WTC11 (cell line): ENCODE results near the gene KRT8. TPM values are rescaled to one million over a fixed set of nuclear protein-coding genes. Genes with fewer than 3 reads are reported as not detected.

ENCODE experiments used
- ATAC-seq: fragments of 200-7000 bp; cut with Tn5 transposase; 2 replicates; pipeline ENCODE4 v1.10.0; 2021; ENCODE audit warnings: mild to moderate bottlenecking, moderate library complexity
- CTCF ChIA-PET: fragments of 300-600 bp; sonication (Branson Sonifier 250); formaldehyde crosslinking; loops from one replicate; lab custom pipeline; 2021; ENCODE audit warnings: antibody characterized with exemption; lab: Charles Lee
- POLR2A ChIA-PET: fragments of 350-600 bp; sonication (Branson Sonifier 250); formaldehyde crosslinking; loops from one replicate; lab custom pipeline; 2021; ENCODE audit warnings: antibody characterized with exemption; lab: Charles Lee
- DNase-seq: peaks from one replicate; pipeline ENCODE4 v3.0.0; 2021; ENCODE audit warnings: low spot score
- H3K27ac Mint-ChIP-seq: 2 replicates; pipeline ENCODE4 v1.8.0; 2021; ENCODE audit warnings: mixed read lengths
- H3K27me3 Mint-ChIP-seq: 2 replicates; pipeline ENCODE4 v1.8.0; 2021; ENCODE audit warnings: low read depth, mild to moderate bottlenecking, moderate library complexity, mixed read lengths
- H3K36me3 Mint-ChIP-seq: 2 replicates; pipeline ENCODE4 v1.8.0; 2021; ENCODE audit warnings: mixed read lengths
- H3K4me1 Mint-ChIP-seq: 2 replicates; pipeline ENCODE4 v1.8.0; 2022; ENCODE audit warnings: mixed read lengths
- H3K4me3 Mint-ChIP-seq: 2 replicates; pipeline ENCODE4 v1.8.0; 2021; ENCODE audit warnings: mild to moderate bottlenecking, moderate library complexity, mixed read lengths
- H3K9me3 Mint-ChIP-seq: 2 replicates; pipeline ENCODE4 v1.8.0; 2021; ENCODE audit warnings: mixed read lengths
- ATF3 ChIP-seq: sonication (generic); formaldehyde crosslinking; conservative IDR thresholded peaks from 2 replicates; pipeline ENCODE4 v1.8.1; 2022; ENCODE audit warnings: mild to moderate bottlenecking, missing genetic modification reagents
- CTCF ChIP-seq: fragments of 200-600 bp; IDR thresholded peaks from 2 replicates; pipeline ENCODE4 v1.8.0; 2022; ENCODE audit warnings: antibody characterized with exemption
- E2F4 ChIP-seq: sonication (generic); formaldehyde crosslinking; IDR thresholded peaks from 2 replicates; pipeline ENCODE4 v1.8.1; 2022; ENCODE audit warnings: low read depth, mild to moderate bottlenecking, moderate library complexity, missing genetic modification reagents, borderline replicate concordance
- ELF4 ChIP-seq: sonication (generic); formaldehyde crosslinking; IDR thresholded peaks from 2 replicates; pipeline ENCODE4 v1.8.1; 2022; ENCODE audit warnings: low read depth, mild to moderate bottlenecking, moderate library complexity, missing genetic modification reagents
- EMX1 ChIP-seq: fragments of 250-450 bp; sonication (Bioruptor Pico); IDR thresholded peaks from 2 replicates; pipeline ENCODE4 v1.8.0; 2021; ENCODE audit warnings: mild to moderate bottlenecking
- HMGXB4 ChIP-seq: sonication (generic); formaldehyde crosslinking; IDR thresholded peaks from 2 replicates; pipeline ENCODE4 v1.8.1; 2023; ENCODE audit warnings: mild to moderate bottlenecking, moderate library complexity, missing genetic modification reagents
- NFYB ChIP-seq: sonication (generic); formaldehyde crosslinking; conservative IDR thresholded peaks from 2 replicates; pipeline ENCODE4 v1.8.0; 2022; ENCODE audit warnings: low read depth, missing genetic modification reagents
- PRRX2 ChIP-seq: fragments of 250-450 bp; sonication (Bioruptor Pico); IDR thresholded peaks from 2 replicates; pipeline ENCODE4 v1.8.0; 2021; ENCODE audit warnings: mild to moderate bottlenecking
- TEAD4 ChIP-seq: sonication (generic); formaldehyde crosslinking; IDR thresholded peaks from 2 replicates; pipeline ENCODE4 v1.8.0; 2022; ENCODE audit warnings: mild to moderate bottlenecking, missing genetic modification reagents
- TP53 ChIP-seq: sonication (generic); formaldehyde crosslinking; IDR thresholded peaks from 2 replicates; pipeline ENCODE4 v1.8.1; 2023; ENCODE audit warnings: mild to moderate bottlenecking, missing genetic modification reagents
- total RNA-seq: library from RNA; stranded (reverse); gene quantifications from 3 replicates; pipeline ENCODE4 v1.2.3, GENCODE V29; 2021
- TF ChIP-seq, protein P1 (sequence below): fragments of 250-450 bp; sonication (Bioruptor Pico); conservative IDR thresholded peaks from 2 replicates; pipeline ENCODE4 v1.9.0; 2021; ENCODE audit warnings: mild to moderate bottlenecking
- TF ChIP-seq, protein P2 (sequence below): sonication (generic); formaldehyde crosslinking; IDR thresholded peaks from 2 replicates; pipeline ENCODE4 v1.8.0; 2022; ENCODE audit warnings: missing genetic modification reagents
- TF ChIP-seq, protein P3 (sequence below): fragments of 250-450 bp; sonication (Bioruptor Pico); IDR thresholded peaks from 2 replicates; pipeline ENCODE4 v1.8.0; 2021; ENCODE audit warnings: mild to moderate bottlenecking

Gene KRT8
- total RNA-seq, 1 experiment from 2014 or later, result 477 TPM

DNA sequence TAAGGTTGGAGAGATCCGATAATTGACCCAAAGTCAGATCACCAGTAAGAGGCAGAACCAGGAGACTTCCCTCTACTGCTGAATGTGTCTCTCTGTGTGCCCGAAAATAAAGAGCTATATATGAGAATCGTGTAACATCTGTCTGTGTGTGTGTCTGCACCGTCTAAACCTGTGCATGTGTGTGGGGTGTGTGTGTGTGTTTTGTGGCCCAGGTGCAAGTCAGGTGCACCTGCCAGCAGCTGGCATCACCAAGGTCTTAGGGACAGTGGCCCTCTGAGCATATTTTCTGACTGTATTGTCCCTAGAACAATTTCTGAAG is 31.4 kb downstream of the KRT8 start:
- ATAC-seq, result no peak
- Mint-ChIP-seq H3K27ac (no peak overlapping the region), H3K4me3 (peak overlapping the region; percentile 64), H3K27me3 (peaks cover 26% of the 10 kb centered on the region), H3K36me3 (no peaks in the 10 kb centered on the region), H3K4me1 (peaks cover 19% of the 10 kb centered on the region), H3K9me3 (no peaks in the 10 kb centered on the region)
- CTCF ChIA-PET, result interaction anchor here (0.9 to 2.9 kb wide), 8 partner anchors 8 to 717 kb away, joined by 3 to 15 read pairs (median 6); no protein-coding TSS in a partner anchor
- POLR2A ChIA-PET, result no interaction called here
- DNase-seq, result no peak
- no peak for TF ChIP-seq TEAD4 (CRISPR knock-in tag)
- TF ChIP-seq CTCF, result no peak
- no peak for TF ChIP-seq EMX1 (CRISPR knock-in tag)
- TF ChIP-seq HMGXB4 (CRISPR knock-in tag), result no peak
- TF ChIP-seq PRRX2 (CRISPR knock-in tag), result no peak
- TF ChIP-seq, protein P1, sequence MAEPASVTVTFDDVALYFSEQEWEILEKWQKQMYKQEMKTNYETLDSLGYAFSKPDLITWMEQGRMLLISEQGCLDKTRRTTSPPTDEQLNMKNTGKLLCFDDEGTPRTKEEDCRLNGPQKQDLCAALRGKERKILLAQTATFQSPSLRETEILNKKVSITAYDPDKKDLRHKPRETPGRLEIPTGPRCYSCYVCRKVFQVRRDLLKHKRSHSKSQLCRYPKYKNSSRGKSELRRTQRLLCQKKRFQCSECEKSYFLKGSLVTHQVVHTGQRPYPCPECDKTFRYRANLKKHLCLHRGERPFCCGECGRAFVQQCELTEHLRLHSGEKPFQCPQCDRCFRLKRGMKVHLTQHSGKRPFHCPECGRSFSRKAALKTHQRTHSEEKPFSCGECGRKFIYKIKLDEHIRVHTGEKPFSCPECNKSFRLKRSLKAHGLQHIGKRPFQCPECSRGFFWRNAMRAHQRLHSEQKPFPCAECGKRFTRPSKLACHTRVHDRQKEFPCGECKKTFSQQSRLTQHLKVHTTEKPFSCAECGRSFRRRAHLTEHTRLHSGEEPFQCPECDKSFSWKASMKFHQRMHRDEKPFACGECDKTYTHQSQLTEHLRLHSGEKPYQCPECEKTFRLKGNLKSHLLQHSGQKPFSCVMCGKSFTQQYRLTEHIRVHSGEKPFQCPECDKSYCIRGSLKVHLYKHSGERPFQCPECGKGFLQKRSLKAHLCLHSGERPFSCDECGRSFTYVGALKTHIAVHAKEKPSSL (CRISPR knock-in tag), result no peak
- no peak for TF ChIP-seq TP53 (CRISPR knock-in tag)
- no peak for TF ChIP-seq ELF4 (CRISPR knock-in tag)
- no peak for TF ChIP-seq E2F4
- TF ChIP-seq, protein P2, sequence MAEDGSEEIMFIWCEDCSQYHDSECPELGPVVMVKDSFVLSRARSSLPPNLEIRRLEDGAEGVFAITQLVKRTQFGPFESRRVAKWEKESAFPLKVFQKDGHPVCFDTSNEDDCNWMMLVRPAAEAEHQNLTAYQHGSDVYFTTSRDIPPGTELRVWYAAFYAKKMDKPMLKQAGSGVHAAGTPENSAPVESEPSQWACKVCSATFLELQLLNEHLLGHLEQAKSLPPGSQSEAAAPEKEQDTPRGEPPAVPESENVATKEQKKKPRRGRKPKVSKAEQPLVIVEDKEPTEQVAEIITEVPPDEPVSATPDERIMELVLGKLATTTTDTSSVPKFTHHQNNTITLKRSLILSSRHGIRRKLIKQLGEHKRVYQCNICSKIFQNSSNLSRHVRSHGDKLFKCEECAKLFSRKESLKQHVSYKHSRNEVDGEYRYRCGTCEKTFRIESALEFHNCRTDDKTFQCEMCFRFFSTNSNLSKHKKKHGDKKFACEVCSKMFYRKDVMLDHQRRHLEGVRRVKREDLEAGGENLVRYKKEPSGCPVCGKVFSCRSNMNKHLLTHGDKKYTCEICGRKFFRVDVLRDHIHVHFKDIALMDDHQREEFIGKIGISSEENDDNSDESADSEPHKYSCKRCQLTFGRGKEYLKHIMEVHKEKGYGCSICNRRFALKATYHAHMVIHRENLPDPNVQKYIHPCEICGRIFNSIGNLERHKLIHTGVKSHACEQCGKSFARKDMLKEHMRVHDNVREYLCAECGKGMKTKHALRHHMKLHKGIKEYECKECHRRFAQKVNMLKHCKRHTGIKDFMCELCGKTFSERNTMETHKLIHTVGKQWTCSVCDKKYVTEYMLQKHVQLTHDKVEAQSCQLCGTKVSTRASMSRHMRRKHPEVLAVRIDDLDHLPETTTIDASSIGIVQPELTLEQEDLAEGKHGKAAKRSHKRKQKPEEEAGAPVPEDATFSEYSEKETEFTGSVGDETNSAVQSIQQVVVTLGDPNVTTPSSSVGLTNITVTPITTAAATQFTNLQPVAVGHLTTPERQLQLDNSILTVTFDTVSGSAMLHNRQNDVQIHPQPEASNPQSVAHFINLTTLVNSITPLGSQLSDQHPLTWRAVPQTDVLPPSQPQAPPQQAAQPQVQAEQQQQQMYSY (CRISPR knock-in tag), result no peak
- TF ChIP-seq, protein P3, sequence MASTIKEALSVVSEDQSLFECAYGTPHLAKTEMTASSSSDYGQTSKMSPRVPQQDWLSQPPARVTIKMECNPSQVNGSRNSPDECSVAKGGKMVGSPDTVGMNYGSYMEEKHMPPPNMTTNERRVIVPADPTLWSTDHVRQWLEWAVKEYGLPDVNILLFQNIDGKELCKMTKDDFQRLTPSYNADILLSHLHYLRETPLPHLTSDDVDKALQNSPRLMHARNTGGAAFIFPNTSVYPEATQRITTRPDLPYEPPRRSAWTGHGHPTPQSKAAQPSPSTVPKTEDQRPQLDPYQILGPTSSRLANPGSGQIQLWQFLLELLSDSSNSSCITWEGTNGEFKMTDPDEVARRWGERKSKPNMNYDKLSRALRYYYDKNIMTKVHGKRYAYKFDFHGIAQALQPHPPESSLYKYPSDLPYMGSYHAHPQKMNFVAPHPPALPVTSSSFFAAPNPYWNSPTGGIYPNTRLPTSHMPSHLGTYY (CRISPR knock-in tag), result no peak
- TF ChIP-seq ATF3, result no peak
- no peak for TF ChIP-seq NFYB (CRISPR knock-in tag)
